A549 (cell line): ENCODE data around the gene EMSY. TPM values are rescaled to one million over a fixed set of nuclear protein-coding genes. Genes with fewer than 3 reads are reported as not detected.

Experiments
- ATAC-seq, 2 experiments: fragments of 200-7000 bp in 1 of 2; fragments of >200 bp in 1 of 2; cut with Nextera tagmentation in 1 of 2; cut with Tn5 transposase in 1 of 2; 3 replicates each; pipeline versions ENCODE4 v1.8.0 to v1.9.1; 2018 to 2020; ENCODE audit warnings: mild to moderate bottlenecking in 1 of 2, moderate library complexity in 1 of 2
- CTCF ChIA-PET: fragments of 300-600 bp; sonication (Branson Sonifier 250); formaldehyde crosslinking; extraction: SDS; loops from one replicate; lab custom pipeline; 2021; ENCODE audit warnings: antibody characterized with exemption, inconsistent platforms; lab: Yijun Ruan, JAX
- POLR2A ChIA-PET: fragments of 350-600 bp; formaldehyde crosslinking; extraction: SDS; loops from one replicate; lab custom pipeline; 2021; ENCODE audit warnings: antibody characterized with exemption, inconsistent platforms; lab: Yijun Ruan, JAX
- DNase-seq, 2 experiments: peaks; one replicate each; pipeline versions ENCODE4 v3.0.0 to v3.0.0-alpha.2; 2011 to 2016; ENCODE audit warnings: low read depth in 1 of 2, low spot score in 1 of 2
- FAIRE-seq: peaks from 2 replicates; lab custom pipeline; 2011; peaks lifted over from hg19 to GRCh38; lab: Jason Lieb, UNC
- H3K27ac ChIP-seq, 2 experiments: fragments of >200 bp; sonication (Bioruptor Twin); formaldehyde crosslinking; 3 replicates each; pipeline ENCODE4 v1.5.1; 2016 to 2017
- H3K4me1 ChIP-seq: fragments of >200 bp; sonication (Bioruptor Twin); formaldehyde crosslinking; 3 replicates; pipeline ENCODE4 v1.6.1; 2016
- H3K4me2 ChIP-seq: fragments of >200 bp; sonication (Bioruptor Twin); formaldehyde crosslinking; 3 replicates; pipeline ENCODE4 v1.6.1; 2016
- H3K4me3 ChIP-seq: fragments of >200 bp; sonication (Bioruptor Twin); formaldehyde crosslinking; 3 replicates; pipeline ENCODE4 v1.5.1; 2016
- H3K9me3 ChIP-seq: fragments of >200 bp; sonication (Bioruptor Twin); formaldehyde crosslinking; 3 replicates; pipeline ENCODE4 v1.6.1; 2016
- CBX8 ChIP-seq: fragments of 200-600 bp; sonication (generic); IDR thresholded peaks from 2 replicates; pipeline ENCODE4 v1.6.1; 2016
- CTCF ChIP-seq: fragments of >200 bp; sonication (Bioruptor Twin); formaldehyde crosslinking; IDR thresholded peaks from 3 replicates; pipeline ENCODE4 v1.5.1; 2016
- EHF ChIP-seq: fragments of 250-450 bp; sonication (Bioruptor Pico); IDR thresholded peaks from 2 replicates; pipeline ENCODE4 v1.5.0; 2020; ENCODE audit warnings: mild to moderate bottlenecking
- EHMT2 ChIP-seq: fragments of 200-600 bp; sonication (generic); IDR thresholded peaks from 2 replicates; pipeline ENCODE4 v1.6.1; 2016; ENCODE audit warnings: antibody characterized with exemption, low read depth, mild to moderate bottlenecking, moderate library complexity
- FOSB ChIP-seq: fragments of 250-450 bp; sonication (Bioruptor Pico); IDR thresholded peaks from 2 replicates; pipeline ENCODE4 v1.5.0; 2020; ENCODE audit warnings: mild to moderate bottlenecking, moderate library complexity
- FOSL2 ChIP-seq, 2 experiments: fragments of 450-650 bp in 1 of 2; fragments of >200 bp in 1 of 2; sonication (Bioruptor Twin) in 1 of 2; formaldehyde crosslinking; IDR thresholded peaks; 2 replicates each; pipeline versions ENCODE4 v1.5.0 to v1.6.1; 2016 to 2020; ENCODE audit warnings: mild to moderate bottlenecking in 1 of 2, moderate library complexity in 1 of 2
- HDAC2 ChIP-seq: fragments of 200-600 bp; sonication (generic); IDR thresholded peaks from 2 replicates; pipeline ENCODE4 v1.6.1; 2016
- HEYL ChIP-seq: fragments of 250-450 bp; sonication (Bioruptor Pico); IDR thresholded peaks from 2 replicates; pipeline ENCODE4 v1.8.0; 2021; ENCODE audit warnings: mild to moderate bottlenecking, moderate library complexity
- HOXA7 ChIP-seq: fragments of 250-450 bp; sonication (Bioruptor Pico); IDR thresholded peaks from 2 replicates; pipeline ENCODE4 v1.5.0; 2020; ENCODE audit warnings: mild to moderate bottlenecking, moderate library complexity
- HOXB13 ChIP-seq: fragments of 250-450 bp; sonication (Bioruptor Pico); IDR thresholded peaks from 2 replicates; pipeline ENCODE4 v1.5.0; 2020; ENCODE audit warnings: low read depth, mild to moderate bottlenecking, moderate library complexity
- JUN ChIP-seq, 2 experiments: fragments of >200 bp; sonication (Bioruptor Twin); formaldehyde crosslinking; IDR thresholded peaks; 2 replicates in 1 of 2; 3 replicates in 1 of 2; pipeline ENCODE4 v1.6.1; 2016 to 2017
- JUNB ChIP-seq: fragments of >200 bp; sonication (Bioruptor Twin); formaldehyde crosslinking; IDR thresholded peaks from 2 replicates; pipeline ENCODE4 v1.6.1; 2016
- MAFK ChIP-seq: fragments of 450-650 bp; IDR thresholded peaks from 2 replicates; pipeline ENCODE4 v1.6.1; 2014; ENCODE audit not compliant: partially characterized antibody
- MAZ ChIP-seq: fragments of 150-350 bp; IDR thresholded peaks from 2 replicates; pipeline ENCODE4 v1.6.1; 2014; ENCODE audit warnings: antibody characterized with exemption, low read depth, low read length, borderline replicate concordance
- MYC ChIP-seq: IDR thresholded peaks from 2 replicates; pipeline ENCODE4 v1.6.1; 2012; ENCODE audit warnings: mild to moderate bottlenecking, inconsistent platforms, low read length, improper control_type of control experiment, borderline replicate concordance
- NR3C1 ChIP-seq: fragments of >200 bp; sonication (Bioruptor Twin); formaldehyde crosslinking; IDR thresholded peaks from 3 replicates; pipeline ENCODE4 v1.6.1; 2017
- PHF8 ChIP-seq: fragments of 200-600 bp; sonication (generic); IDR thresholded peaks from 2 replicates; pipeline ENCODE4 v1.6.1; 2016; ENCODE audit warnings: low read depth, mild to moderate bottlenecking, antibody characterized with exemption, moderate library complexity, borderline replicate concordance
- POLR2A ChIP-seq: IDR thresholded peaks from 2 replicates; pipeline ENCODE4 v1.6.1; 2012; ENCODE audit warnings: mild to moderate bottlenecking, low read length
- RARB ChIP-seq: fragments of 250-450 bp; sonication (Bioruptor Pico); IDR thresholded peaks from 2 replicates; pipeline ENCODE4 v1.8.0; 2021; ENCODE audit warnings: mild to moderate bottlenecking, moderate library complexity
- RCOR1 ChIP-seq: fragments of 150-350 bp; IDR thresholded peaks from 2 replicates; pipeline ENCODE4 v1.6.1; 2014; ENCODE audit warnings: antibody characterized with exemption, low read length, low read depth
- SREBF2 ChIP-seq: fragments of 450-650 bp; IDR thresholded peaks from 2 replicates; pipeline ENCODE4 v1.6.1; 2014; ENCODE audit warnings: mild to moderate bottlenecking, moderate library complexity
- TFCP2L1 ChIP-seq: fragments of 250-450 bp; sonication (Bioruptor Pico); IDR thresholded peaks from 2 replicates; pipeline ENCODE4 v1.5.0; 2021; ENCODE audit warnings: mild to moderate bottlenecking
- TP53 ChIP-seq: fragments of 250-450 bp; sonication (Bioruptor Pico); IDR thresholded peaks from 2 replicates; pipeline ENCODE4 v1.5.0; 2021; ENCODE audit warnings: mild to moderate bottlenecking, moderate library complexity
- USF2 ChIP-seq: fragments of 450-650 bp; IDR thresholded peaks from 2 replicates; pipeline ENCODE4 v1.6.1; 2014; ENCODE audit warnings: antibody characterized with exemption
- ZC3H11A ChIP-seq: fragments of 450-650 bp; IDR thresholded peaks from 2 replicates; pipeline ENCODE4 v1.6.1; 2014; ENCODE audit warnings: antibody characterized with exemption, mild to moderate bottlenecking
- ZNF302 ChIP-seq: fragments of 250-450 bp; sonication (Bioruptor Pico); IDR thresholded peaks from 2 replicates; pipeline ENCODE4 v1.9.0; 2021; ENCODE audit warnings: inconsistent platforms, mild to moderate bottlenecking, moderate library complexity
- WGBS: methylation state at CpG from one replicate; pipeline ENCODE4 v1.1.6; 2017; ENCODE audit errors: missing lambda C conversion rate; 5-methylcytosine and 5-hydroxymethylcytosine counted together
- polyA plus RNA-seq, 4 experiments: library from polyadenylated mRNA; depleted of rRNA in 3 of 4; stranded (reverse); fragments of >200 nt; fragmentation: RNase III in 1 of 4; extraction: RNeasy Plus Mini Kit Qiagen cat#74134 plus additional on column Dnase treatment in 1 of 4; gene quantifications; 2 replicates in 3 of 4; 3 replicates in 1 of 4; pipeline ENCODE4 v1.2.3, GENCODE V29; 2011 to 2017
- TF ChIP-seq, protein P1 (sequence below): fragments of 250-450 bp; sonication (Bioruptor Pico); IDR thresholded peaks from 2 replicates; pipeline ENCODE4 v1.5.0; 2020; ENCODE audit warnings: low read depth, mild to moderate bottlenecking, moderate library complexity
- TF ChIP-seq, protein P2 (sequence below): fragments of >200 bp; sonication (Bioruptor Twin); formaldehyde crosslinking; IDR thresholded peaks from 3 replicates; pipeline ENCODE4 v1.6.1; 2016
- TF ChIP-seq, protein P3 (sequence below): fragments of >200 bp; sonication (Bioruptor Twin); formaldehyde crosslinking; IDR thresholded peaks from 2 replicates; pipeline ENCODE4 v1.6.1; 2016
- TF ChIP-seq, protein P4 (sequence below): fragments of 200-600 bp; sonication (generic); IDR thresholded peaks from 2 replicates; pipeline ENCODE4 v1.6.1; 2016; ENCODE audit warnings: antibody characterized with exemption, mild to moderate bottlenecking, moderate library complexity

The EMSY gene
- polyA plus RNA-seq, 2 of the 4 experiments (the other 2 are of a cell fraction) = 11.2 to 23.0 TPM

DNA sequence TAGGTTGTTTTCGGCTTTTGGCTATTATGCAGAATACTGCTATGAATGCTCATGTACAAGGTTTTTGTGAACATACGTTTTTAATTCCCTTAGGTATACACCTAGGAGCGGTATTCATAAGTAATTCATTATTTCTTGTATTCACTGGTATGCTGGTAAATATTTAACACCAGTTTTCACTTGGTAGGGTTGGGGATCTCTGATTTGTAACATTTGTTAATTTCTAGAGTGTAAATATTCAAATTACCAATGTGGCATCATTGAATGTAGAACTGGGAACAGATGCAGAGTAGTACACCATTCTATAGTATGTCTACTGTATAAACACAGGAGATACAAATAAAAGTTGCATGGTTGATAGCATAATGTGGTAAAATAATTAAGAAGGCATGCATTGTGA, 47.4 kb upstream of the EMSY start:
- TF ChIP-seq SREBF2 = no peak
- no peak for TF ChIP-seq ZC3H11A
- no peak for TF ChIP-seq JUN (IDR thresholded peaks at IDR 0.05)
- no peak for TF ChIP-seq RCOR1
- TF ChIP-seq MYC = no peak
- no peak for TF ChIP-seq FOSL2 (IDR thresholded peaks at IDR 0.05)
- TF ChIP-seq FOSL2 (CRISPR knock-in tag; IDR thresholded peaks at IDR 0.05) = no peak
- no peak for TF ChIP-seq HEYL (CRISPR knock-in tag)
- TF ChIP-seq PHF8 = no peak
- TF ChIP-seq, protein P1, sequence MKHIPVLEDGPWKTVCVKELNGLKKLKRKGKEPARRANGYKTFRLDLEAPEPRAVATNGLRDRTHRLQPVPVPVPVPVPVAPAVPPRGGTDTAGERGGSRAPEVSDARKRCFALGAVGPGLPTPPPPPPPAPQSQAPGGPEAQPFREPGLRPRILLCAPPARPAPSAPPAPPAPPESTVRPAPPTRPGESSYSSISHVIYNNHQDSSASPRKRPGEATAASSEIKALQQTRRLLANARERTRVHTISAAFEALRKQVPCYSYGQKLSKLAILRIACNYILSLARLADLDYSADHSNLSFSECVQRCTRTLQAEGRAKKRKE (CRISPR knock-in tag) = no peak
- no peak for TF ChIP-seq TP53 (CRISPR knock-in tag)
- no peak for TF ChIP-seq EHMT2
- TF ChIP-seq TFCP2L1 = no peak
- TF ChIP-seq HOXA7 (CRISPR knock-in tag) = no peak
- no peak for TF ChIP-seq POLR2A
- no peak for TF ChIP-seq HDAC2
- TF ChIP-seq JUNB = no peak
- TF ChIP-seq RARB (CRISPR knock-in tag) = no peak
- TF ChIP-seq HOXB13 (CRISPR knock-in tag) = no peak
- TF ChIP-seq, protein P2, sequence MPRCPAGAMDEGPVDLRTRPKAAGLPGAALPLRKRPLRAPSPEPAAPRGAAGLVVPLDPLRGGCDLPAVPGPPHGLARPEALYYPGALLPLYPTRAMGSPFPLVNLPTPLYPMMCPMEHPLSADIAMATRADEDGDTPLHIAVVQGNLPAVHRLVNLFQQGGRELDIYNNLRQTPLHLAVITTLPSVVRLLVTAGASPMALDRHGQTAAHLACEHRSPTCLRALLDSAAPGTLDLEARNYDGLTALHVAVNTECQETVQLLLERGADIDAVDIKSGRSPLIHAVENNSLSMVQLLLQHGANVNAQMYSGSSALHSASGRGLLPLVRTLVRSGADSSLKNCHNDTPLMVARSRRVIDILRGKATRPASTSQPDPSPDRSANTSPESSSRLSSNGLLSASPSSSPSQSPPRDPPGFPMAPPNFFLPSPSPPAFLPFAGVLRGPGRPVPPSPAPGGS = no peak
- TF ChIP-seq, protein P3, sequence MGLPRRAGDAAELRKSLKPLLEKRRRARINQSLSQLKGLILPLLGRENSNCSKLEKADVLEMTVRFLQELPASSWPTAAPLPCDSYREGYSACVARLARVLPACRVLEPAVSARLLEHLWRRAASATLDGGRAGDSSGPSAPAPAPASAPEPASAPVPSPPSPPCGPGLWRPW = no peak
- POLR2A ChIA-PET = no interaction called here
- Histone ChIP-seq H3K27ac (no peak overlapping the region), H3K9me3 (no peaks in the 10 kb centered on the region), H3K4me1 (no peaks in the 10 kb centered on the region), H3K4me2 (no peak overlapping the region), H3K4me3 (no peak overlapping the region)
- CTCF ChIA-PET = no interaction called here
- FAIRE-seq = no peak
- DNase-seq = no peak
- WGBS = 70% methylated on average over 3 of the region's 3 CpGs
- no peak for ATAC-seq

DNA sequence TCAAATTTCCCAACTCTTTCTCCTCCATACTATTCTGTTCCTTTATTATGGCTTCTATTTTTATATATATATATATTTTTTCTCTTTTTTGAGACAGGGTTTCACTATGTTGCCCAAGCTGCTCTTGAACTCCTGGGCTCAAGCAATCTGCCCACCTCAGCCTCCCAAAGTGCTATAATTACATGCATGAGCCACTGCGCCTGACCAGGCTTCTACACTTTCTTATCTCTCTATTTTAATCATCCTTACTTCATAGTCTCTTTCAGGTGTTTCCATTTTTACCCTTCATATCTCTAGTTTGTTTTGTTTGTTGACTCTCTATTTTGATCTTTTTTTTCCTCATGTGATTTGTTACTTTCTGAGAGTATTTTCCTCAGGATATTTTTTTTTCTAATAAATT, 43.9 kb upstream of the EMSY start:
- ATAC-seq (no peak), DNase-seq (no peak), FAIRE-seq (no peak)
- Histone ChIP-seq H3K4me3 (no peak overlapping the region), H3K4me1 (no peaks in the 10 kb centered on the region), H3K27ac (no peak overlapping the region), H3K4me2 (no peak overlapping the region), H3K9me3 (no peaks in the 10 kb centered on the region)
- ChIA-PET CTCF (interaction anchor here (0.6 to 1.1 kb wide), 4 partner anchors 19 to 1533 kb away, joined by 3 to 6 read pairs (median 4); no protein-coding TSS in a partner anchor), POLR2A (no interaction called here)
- WGBS = 90% methylated on average over 1 of the region's 1 CpG
- TF ChIP-seq MAFK (no peak), RARB (CRISPR knock-in tag) (no peak), ZNF302 (CRISPR knock-in tag) (no peak), FOSL2 (IDR thresholded peaks at IDR 0.05) (no peak), FOSL2 (CRISPR knock-in tag; IDR thresholded peaks at IDR 0.05) (no peak), CTCF (no peak), USF2 (no peak), MYC (no peak), CBX8 (no peak), FOSB (CRISPR knock-in tag) (no peak), HOXA7 (CRISPR knock-in tag) (no peak), EHF (CRISPR knock-in tag) (no peak), MAZ (no peak), NR3C1 (no peak)
- TF ChIP-seq, protein P2 = no peak
- TF ChIP-seq, protein P4, sequence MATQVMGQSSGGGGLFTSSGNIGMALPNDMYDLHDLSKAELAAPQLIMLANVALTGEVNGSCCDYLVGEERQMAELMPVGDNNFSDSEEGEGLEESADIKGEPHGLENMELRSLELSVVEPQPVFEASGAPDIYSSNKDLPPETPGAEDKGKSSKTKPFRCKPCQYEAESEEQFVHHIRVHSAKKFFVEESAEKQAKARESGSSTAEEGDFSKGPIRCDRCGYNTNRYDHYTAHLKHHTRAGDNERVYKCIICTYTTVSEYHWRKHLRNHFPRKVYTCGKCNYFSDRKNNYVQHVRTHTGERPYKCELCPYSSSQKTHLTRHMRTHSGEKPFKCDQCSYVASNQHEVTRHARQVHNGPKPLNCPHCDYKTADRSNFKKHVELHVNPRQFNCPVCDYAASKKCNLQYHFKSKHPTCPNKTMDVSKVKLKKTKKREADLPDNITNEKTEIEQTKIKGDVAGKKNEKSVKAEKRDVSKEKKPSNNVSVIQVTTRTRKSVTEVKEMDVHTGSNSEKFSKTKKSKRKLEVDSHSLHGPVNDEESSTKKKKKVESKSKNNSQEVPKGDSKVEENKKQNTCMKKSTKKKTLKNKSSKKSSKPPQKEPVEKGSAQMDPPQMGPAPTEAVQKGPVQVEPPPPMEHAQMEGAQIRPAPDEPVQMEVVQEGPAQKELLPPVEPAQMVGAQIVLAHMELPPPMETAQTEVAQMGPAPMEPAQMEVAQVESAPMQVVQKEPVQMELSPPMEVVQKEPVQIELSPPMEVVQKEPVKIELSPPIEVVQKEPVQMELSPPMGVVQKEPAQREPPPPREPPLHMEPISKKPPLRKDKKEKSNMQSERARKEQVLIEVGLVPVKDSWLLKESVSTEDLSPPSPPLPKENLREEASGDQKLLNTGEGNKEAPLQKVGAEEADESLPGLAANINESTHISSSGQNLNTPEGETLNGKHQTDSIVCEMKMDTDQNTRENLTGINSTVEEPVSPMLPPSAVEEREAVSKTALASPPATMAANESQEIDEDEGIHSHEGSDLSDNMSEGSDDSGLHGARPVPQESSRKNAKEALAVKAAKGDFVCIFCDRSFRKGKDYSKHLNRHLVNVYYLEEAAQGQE = no peak
